Renal cortical epithelial cell (primary cell): ENCODE results near the gene TMEM86B. TPM values are rescaled to one million over a fixed set of nuclear protein-coding genes. Genes with fewer than 3 reads are reported as not detected.

Experiments used
- DNase-seq: peaks from one replicate; pipeline ENCODE4 v3.0.0-alpha.2; 2011; ENCODE audit warnings: low read depth
- total RNA-seq: library from RNA; depleted of rRNA; stranded (reverse); fragments of >200 nt; gene quantifications from 2 replicates; pipeline ENCODE4 v1.2.3, GENCODE V29; 2014

Gene TMEM86B
- total RNA-seq, 1 donor from 2014 or later = 0.94 TPM

- DNase-seq = peak; percentile 59
Observed at GRCh38 chr19:55178781-55179599, 49.6 kb downstream of the TMEM86B start.

Other genes with a start within 250 kb of the TMEM86B start
- gene GP6, start 190.5 kb downstream of the TMEM86B start, total RNA-seq = 0.10 TPM in 1 of 2 replicates, not detected in the other
- 19.9 and 22.2 TPM in 2 replicates for gene RDH13, start 165.6 kb downstream of the TMEM86B start, total RNA-seq
- 7.0 and 40.5 TPM in 2 replicates for gene EPS8L1, start 152.9 kb downstream of the TMEM86B start, total RNA-seq
- 17.5 and 32.4 TPM in 2 replicates for gene PPP1R12C, start 111.1 kb downstream of the TMEM86B start, total RNA-seq
- 1.9 and 5.9 TPM in 2 replicates for gene TNNT1, start 79.6 kb downstream of the TMEM86B start, total RNA-seq
- gene TNNI3, start 71.0 kb downstream of the TMEM86B start, total RNA-seq = 0.15 TPM in 1 of 2 replicates, not detected in the other
- 2.8 and 2.9 TPM in 2 replicates for gene DNAAF3, start 62.1 kb downstream of the TMEM86B start, total RNA-seq
- gene SYT5, start 48.5 kb downstream of the TMEM86B start, total RNA-seq = 1.0 TPM in 1 of 2 replicates, not detected in the other
- gene PTPRH, start 19.3 kb downstream of the TMEM86B start, total RNA-seq = 0.55 and 4.9 TPM in 2 replicates
- gene PPP6R1, start 30.3 kb upstream of the TMEM86B start, total RNA-seq = 22.1 and 74.3 TPM in 2 replicates
- 38.6 and 46.9 TPM in 2 replicates for gene HSPBP1, start 51.3 kb upstream of the TMEM86B start, total RNA-seq
- 0.52 and 4.5 TPM in 2 replicates for gene BRSK1, start 55.2 kb upstream of the TMEM86B start, total RNA-seq
- gene TMEM150B, start 96.6 kb upstream of the TMEM86B start, total RNA-seq = not detected in 2 replicates
- 4.9 and 10.4 TPM in 2 replicates for gene KMT5C, start 111.1 kb upstream of the TMEM86B start, total RNA-seq
- 0.25 TPM in 1 of 2 replicates, not detected in the other for gene COX6B2, start 126.0 kb upstream of the TMEM86B start, total RNA-seq
- not detected in 2 replicates for gene GARIN5B, start 134.5 kb upstream of the TMEM86B start, total RNA-seq
- gene IL11, start 141.7 kb upstream of the TMEM86B start, total RNA-seq = 3.7 and 38.4 TPM in 2 replicates
- not detected in 2 replicates for gene TMEM190, start 148.1 kb upstream of the TMEM86B start, total RNA-seq
- gene TMEM238, start 155.5 kb upstream of the TMEM86B start, total RNA-seq = 3.4 and 13.7 TPM in 2 replicates
- 177 and 303 TPM in 2 replicates for gene RPL28, start 157.2 kb upstream of the TMEM86B start, total RNA-seq
- 13.6 and 45.3 TPM in 2 replicates for gene UBE2S, start 179.0 kb upstream of the TMEM86B start, total RNA-seq
- not detected in 2 replicates for gene SHISA7, start 214.5 kb upstream of the TMEM86B start, total RNA-seq
- gene ISOC2, start 232.9 kb upstream of the TMEM86B start, total RNA-seq = 64.3 and 69.8 TPM in 2 replicates
- gene C19orf85, start 236.0 kb upstream of the TMEM86B start, total RNA-seq = not detected in 2 replicates
- 3.5 and 6.0 TPM in 2 replicates for gene ZNF628, start 247.9 kb upstream of the TMEM86B start, total RNA-seq